ENCODE results near the gene RBFA.

RBFA gene

GRCh38 chr18:80046961-80047541 lies 12.8 kb downstream of the RBFA start:
- no peak for TF ChIP-seq CTCF (IDR thresholded peaks at IDR 0.05; ENCODE audit: control extremely low read depth, extremely low read depth, low read depth, missing control alignments)
- DNase-seq (ENCODE audit: extremely low spot score): no peak
- ChIA-PET POLR2A (no interaction called here), CTCF (no interaction called here)

- no peak for DNase-seq (ENCODE audit: extremely low spot score)
- ChIA-PET CTCF (no interaction called here), POLR2A (no interaction called here)
- TF ChIP-seq CTCF (IDR thresholded peaks at IDR 0.05; ENCODE audit: control extremely low read depth, extremely low read depth, low read depth, missing control alignments): no peak
These were observed 16.6 kb downstream of the RBFA start for GRCh38 chr18:80050797-80051196.

- no peak for TF ChIP-seq CTCF (IDR thresholded peaks at IDR 0.05; ENCODE audit: control extremely low read depth, extremely low read depth, low read depth, missing control alignments)
- POLR2A ChIA-PET: no interaction called here
- CTCF ChIA-PET: interaction anchor here (0.8 kb wide), 1 partner anchor 10 kb away, joined by 3 read pairs; no protein-coding TSS in a partner anchor
- DNase-seq (ENCODE audit: extremely low spot score): no peak
These were observed 21.9 kb downstream of the RBFA start for GRCh38 chr18:80056095-80056494.

GRCh38 chr18:80059945-80060344 lies 25.7 kb downstream of the RBFA start:
- ChIA-PET POLR2A (no interaction called here), CTCF (no interaction called here)
- no peak for DNase-seq (ENCODE audit: extremely low spot score)
- TF ChIP-seq CTCF (IDR thresholded peaks at IDR 0.05; ENCODE audit: control extremely low read depth, extremely low read depth, low read depth, missing control alignments): no peak

- ChIA-PET POLR2A (no interaction called here), CTCF (no interaction called here)
- no peak for DNase-seq (ENCODE audit: extremely low spot score)
- TF ChIP-seq CTCF (IDR thresholded peaks at IDR 0.05; ENCODE audit: control extremely low read depth, extremely low read depth, low read depth, missing control alignments): no peak
These were observed 31.5 kb downstream of the RBFA start for GRCh38 chr18:80065705-80066104.

GRCh38 chr18:80067321-80067720 lies 33.1 kb downstream of the RBFA start:
- ChIA-PET POLR2A (no interaction called here), CTCF (interaction anchor here (1.8 kb wide), 1 partner anchor 11 kb away, joined by 5 read pairs; no protein-coding TSS in a partner anchor)
- DNase-seq (ENCODE audit: extremely low spot score): no peak
- TF ChIP-seq CTCF (IDR thresholded peaks at IDR 0.05; ENCODE audit: control extremely low read depth, extremely low read depth, low read depth, missing control alignments): no peak
